ENCODE results near the gene CHID1. TPM values are rescaled to one million over a fixed set of nuclear protein-coding genes. Genes with fewer than 3 reads are reported as not detected.
A peak's percentile ranks its signal among the peaks of the same experiment; 100 is the strongest.

Gene CHID1
- total and polyA plus RNA-seq, 2 of the 8 experiments (the other 6 are each of a cell fraction or from before 2014, with no cell fraction given): 81.2 to 88.5 TPM

DNA sequence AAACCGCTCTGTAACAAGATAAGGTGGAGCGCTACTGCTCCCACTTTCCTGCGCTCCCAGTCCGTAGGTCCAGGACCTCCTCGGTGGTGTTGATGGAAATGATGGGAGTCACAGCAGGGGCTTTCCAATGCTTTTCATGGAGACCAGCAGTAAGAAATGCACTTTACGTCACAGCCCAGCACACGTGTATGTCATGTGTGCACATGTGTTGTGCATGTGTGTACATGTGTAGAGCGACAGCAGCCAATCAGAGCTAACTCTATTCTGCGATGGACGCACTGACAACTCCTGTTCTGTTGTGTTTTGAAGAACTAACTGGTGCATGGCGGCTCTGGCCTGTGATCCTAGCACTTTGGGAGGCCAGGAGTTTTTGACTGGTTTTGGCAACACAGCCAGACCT lies 1.2 kb downstream of the CHID1 start:
- DNase-seq (ENCODE audit: low read depth in 1 of 2, low spot score in 2 of 2) (no peak), FAIRE-seq (no peak)
- Histone ChIP-seq H2BK120ac (replicated peaks; ENCODE audit: low read depth, low read length) (peak overlapping the region; percentile 54), H3K4ac (replicated peaks; ENCODE audit: insufficient read length, low read depth, low read length) (no peak overlapping the region), H2BK20ac (ENCODE audit: low read length) (no peak overlapping the region), H3K4me3 (ENCODE audit: extremely low read depth in 1 of 4, insufficient read depth in 2 of 4, low read depth in 3 of 4, low read length in 4 of 4) (peak overlapping the region in 3 of 4 experiments; percentile 69 to 97 (median 89); a peak in 5 of 8 replicates), H3K18ac (ENCODE audit: extremely low read depth, low read length) (no peak overlapping the region), H3K27ac (ENCODE audit: low read depth, low read length) (no peak overlapping the region), H3K9me3 (ENCODE audit: insufficient read depth in 2 of 2, low read depth in 1 of 2, low read length in 1 of 2) (no peaks in the 10 kb centered on the region), H3K4me1 (replicated peaks in 1 of 4; ENCODE audit: control insufficient read depth in 3 of 4, insufficient read depth in 4 of 4, low read length in 3 of 4) (peaks cover 0 to 14% (median 6%) of the 10 kb centered on the region in 4 experiments; a peak in 6 of 7 replicates), H4K8ac (ENCODE audit: extremely low read depth, insufficient read depth, low read length) (no peak overlapping the region; the same call in 1 of the 2 replicates), H2BK15ac (ENCODE audit: low read length) (no peak overlapping the region), H3K23me2 (ENCODE audit: low read depth, low read length) (peaks cover 15% of the 10 kb centered on the region), H2AFZ (ENCODE audit: low read length) (no peak overlapping the region), H3K23ac (ENCODE audit: insufficient read length) (no peak overlapping the region), H2BK12ac (ENCODE audit: low read depth, low read length) (no peak overlapping the region), H4K91ac (replicated peaks; ENCODE audit: insufficient read length, low read length) (no peak overlapping the region), H3K4me2 (ENCODE audit: insufficient read depth in 1 of 2, low read depth in 2 of 2, low read length in 2 of 2) (peak overlapping the region; percentile 74 to 77), H3K79me2 (ENCODE audit: control insufficient read depth in 1 of 2, insufficient read depth in 2 of 2, low read length in 2 of 2) (peaks cover 0 to 36% of the 10 kb centered on the region in 2 experiments; a peak in 3 of 4 replicates), H3K79me1 (ENCODE audit: low read depth, low read length) (peaks cover 22% of the 10 kb centered on the region), H3K27me3 (replicated peaks in 1 of 4; ENCODE audit: control insufficient read depth in 3 of 4, extremely low read depth in 1 of 4, insufficient read depth in 3 of 4, low read length in 3 of 4) (no peaks in the 10 kb centered on the region), H4K5ac (ENCODE audit: insufficient read length, low read depth, low read length) (no peak overlapping the region), H3K14ac (ENCODE audit: insufficient read length) (no peak overlapping the region), H2BK5ac (ENCODE audit: low read depth, low read length) (no peak overlapping the region), H3K36me3 (ENCODE audit: control insufficient read depth in 2 of 4, insufficient read depth in 4 of 4, low read length in 3 of 4) (peaks cover 2 to 5% (median 4%) of the 10 kb centered on the region in 4 experiments; a peak in 6 of 8 replicates), H2AK5ac (ENCODE audit: low read depth, low read length) (no peak overlapping the region), H4K20me1 (replicated peaks in 1 of 2; ENCODE audit: control insufficient read depth in 1 of 2, insufficient read depth in 2 of 2, low read length in 2 of 2) (peaks cover 0 to 10% of the 10 kb centered on the region in 2 experiments), H3K56ac (replicated peaks; ENCODE audit: insufficient read length, low read depth, low read length) (no peak overlapping the region), H3K9ac (replicated peaks in 1 of 4; ENCODE audit: extremely low read depth in 1 of 4, low read depth in 3 of 4, low read length in 3 of 4) (peak overlapping the region in 2 of 4 experiments; percentile 6 to 42; a peak in 1 of 7 replicates)
- CTCF ChIA-PET (ENCODE audit: partially characterized antibody): interaction anchor here (0.7 to 1.7 kb wide), 8 partner anchors 9 to 86 kb away, joined by 3 to 12 read pairs (median 4); no protein-coding TSS in a partner anchor
- WGBS, 2 experiments (ENCODE audit: extremely low coverage in 1 of 2, insufficient coverage in 1 of 2, insufficient read length in 1 of 2, insufficient replicate concordance in 2 of 2, low coverage in 1 of 2, low lambda C conversion rate in 2 of 2, missing lambda C conversion rate in 1 of 2): 94% methylated on average over 11 of the region's 11 CpGs; no CpG with 5 or more reads in 1 of the 2 experiments
- TF ChIP-seq CBX8 (IDR thresholded peaks at IDR 0.05; ENCODE audit: borderline replicate concordance, low read depth, low read length) (no peak), BCL11A (IDR thresholded peaks at IDR 0.05; ENCODE audit: low read depth in 2 of 2, low read length in 2 of 2) (no peak), SAP30 (IDR thresholded peaks at IDR 0.05; ENCODE audit: insufficient read depth, insufficient replicate concordance, low read length) (no peak), JUN (IDR thresholded peaks at IDR 0.05; ENCODE audit: low read depth, low read length) (no peak), EP300 (IDR thresholded peaks at IDR 0.05; ENCODE audit: borderline replicate concordance in 1 of 2, low read depth in 2 of 2, low read length in 2 of 2) (no peak), CEBPB (IDR thresholded peaks at IDR 0.05; ENCODE audit: low read depth, low read length) (no peak), BRCA1 (IDR thresholded peaks at IDR 0.05; ENCODE audit: low read depth, low read length) (no peak)
- TF ChIP-seq, protein P1, sequence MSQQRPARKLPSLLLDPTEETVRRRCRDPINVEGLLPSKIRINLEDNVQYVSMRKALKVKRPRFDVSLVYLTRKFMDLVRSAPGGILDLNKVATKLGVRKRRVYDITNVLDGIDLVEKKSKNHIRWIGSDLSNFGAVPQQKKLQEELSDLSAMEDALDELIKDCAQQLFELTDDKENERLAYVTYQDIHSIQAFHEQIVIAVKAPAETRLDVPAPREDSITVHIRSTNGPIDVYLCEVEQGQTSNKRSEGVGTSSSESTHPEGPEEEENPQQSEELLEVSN (IDR thresholded peaks at IDR 0.05): no peak
- POLR2A ChIA-PET (ENCODE audit: partially characterized antibody): interaction anchor here (0.8 to 1.8 kb wide), 4 partner anchors 15 to 132 kb away, joined by 3 to 6 read pairs (median 3); no protein-coding TSS in a partner anchor
